Right hindlimb (tissue), 1 donor: Measurements from ENCODE around the gene CFAP57.
A peak's percentile ranks its signal among the peaks of the same experiment; 100 is the strongest.

Source experiments
- DNase-seq: peaks from one replicate; pipeline ENCODE4 v3.0.0-alpha.2; 2018

The CFAP57 gene

GRCh38 chr1:43279666-43280065 is 107.5 kb downstream of the CFAP57 start:
- DNase-seq, result no peak

- no peak for DNase-seq
These were observed 108.6 kb downstream of the CFAP57 start for GRCh38 chr1:43280692-43281091.

DNA sequence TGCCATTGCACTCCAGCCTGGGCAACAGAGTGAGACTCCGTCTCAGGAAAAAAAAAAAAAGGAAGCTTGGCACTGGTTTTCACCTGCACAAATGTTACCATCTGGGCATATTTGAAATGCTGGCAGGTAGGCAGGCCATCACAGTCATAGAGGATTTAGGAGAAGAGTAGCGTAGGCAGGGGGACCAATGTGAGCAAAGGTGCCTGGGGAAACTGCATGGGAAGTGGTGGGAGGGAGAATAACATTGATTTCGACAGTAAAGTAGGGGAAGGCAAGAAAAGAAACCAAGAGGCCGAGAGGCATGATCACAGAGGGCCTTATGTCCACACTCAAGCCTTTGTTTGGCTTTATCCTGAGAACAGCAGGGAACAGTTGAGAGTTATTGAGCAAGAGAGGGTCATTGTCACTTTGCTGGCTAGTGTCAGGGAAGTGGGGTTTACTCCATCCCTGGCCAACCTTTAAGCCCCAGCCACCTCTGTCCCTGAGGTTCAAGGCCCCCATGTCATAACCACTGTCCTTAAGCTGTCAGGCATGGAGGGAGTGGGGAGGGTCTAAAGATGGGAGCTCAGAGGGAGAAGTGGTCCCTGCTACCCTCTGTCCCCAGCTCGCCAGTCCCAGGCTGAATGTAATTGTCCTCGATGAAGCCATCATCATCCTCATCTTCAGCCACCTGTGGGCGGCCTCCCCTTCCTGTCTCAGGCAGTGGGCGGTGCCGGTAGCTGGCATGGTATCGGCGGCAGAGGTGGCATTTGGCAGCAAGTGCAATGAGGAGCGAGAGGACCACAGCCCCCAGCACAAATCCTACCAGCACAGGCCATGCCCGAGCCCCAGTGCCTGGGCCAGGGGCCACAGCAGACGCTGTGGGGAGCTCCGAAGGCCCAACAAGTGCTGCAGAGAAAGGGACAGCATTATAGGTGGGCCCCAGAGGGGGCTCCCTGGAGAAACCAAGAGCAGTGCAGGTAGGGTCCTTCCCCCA is 110.4 kb downstream of the CFAP57 start:
- no peak for DNase-seq

DNA sequence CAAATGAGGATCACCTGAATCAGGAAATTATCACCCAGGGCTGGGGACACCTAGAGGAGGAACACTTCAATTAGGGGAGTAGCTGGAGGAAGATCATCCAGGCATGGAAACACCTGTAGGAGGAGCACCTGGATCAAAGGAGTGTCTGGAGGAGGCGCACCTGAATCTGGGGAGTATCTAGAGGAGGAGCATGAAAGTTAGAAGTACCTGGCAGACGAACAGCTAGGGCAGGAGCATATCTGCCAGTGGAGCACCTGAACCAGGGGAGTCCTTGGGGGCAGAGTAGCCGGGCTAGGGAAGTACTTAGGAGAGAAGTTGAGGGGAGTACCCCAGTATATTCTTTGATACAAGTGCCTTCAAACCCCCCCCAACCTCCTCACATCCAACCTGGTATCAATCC is 111.9 kb downstream of the CFAP57 start:
- DNase-seq, result no peak

DNA sequence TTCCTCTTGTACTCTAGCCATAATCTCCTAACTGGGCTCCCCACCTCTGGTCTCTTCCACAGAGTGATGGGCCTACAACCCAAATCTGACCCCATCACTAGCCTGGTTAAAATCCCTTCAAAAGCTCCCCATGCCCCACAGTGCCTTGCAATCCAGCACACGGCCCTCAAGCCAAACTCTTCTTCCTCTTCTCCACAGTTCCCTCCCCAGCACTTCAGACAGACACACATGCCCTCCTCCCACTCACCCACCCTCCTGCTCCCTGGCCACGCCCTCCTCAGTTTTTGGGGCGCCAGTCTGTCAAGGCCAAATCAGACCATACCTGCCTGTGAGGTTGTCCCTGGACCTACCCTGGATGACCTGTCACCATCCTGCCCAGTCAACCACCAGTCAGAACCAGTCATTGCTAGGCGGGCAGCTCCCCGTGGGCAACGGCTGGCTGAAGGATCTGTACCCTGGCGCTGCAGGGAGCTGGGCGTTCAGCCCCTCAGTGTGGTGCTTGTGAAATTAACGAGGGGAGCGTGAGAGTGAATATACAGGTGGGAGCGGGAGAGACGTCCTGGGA is 112.5 kb downstream of the CFAP57 start:
- no peak for DNase-seq

DNA sequence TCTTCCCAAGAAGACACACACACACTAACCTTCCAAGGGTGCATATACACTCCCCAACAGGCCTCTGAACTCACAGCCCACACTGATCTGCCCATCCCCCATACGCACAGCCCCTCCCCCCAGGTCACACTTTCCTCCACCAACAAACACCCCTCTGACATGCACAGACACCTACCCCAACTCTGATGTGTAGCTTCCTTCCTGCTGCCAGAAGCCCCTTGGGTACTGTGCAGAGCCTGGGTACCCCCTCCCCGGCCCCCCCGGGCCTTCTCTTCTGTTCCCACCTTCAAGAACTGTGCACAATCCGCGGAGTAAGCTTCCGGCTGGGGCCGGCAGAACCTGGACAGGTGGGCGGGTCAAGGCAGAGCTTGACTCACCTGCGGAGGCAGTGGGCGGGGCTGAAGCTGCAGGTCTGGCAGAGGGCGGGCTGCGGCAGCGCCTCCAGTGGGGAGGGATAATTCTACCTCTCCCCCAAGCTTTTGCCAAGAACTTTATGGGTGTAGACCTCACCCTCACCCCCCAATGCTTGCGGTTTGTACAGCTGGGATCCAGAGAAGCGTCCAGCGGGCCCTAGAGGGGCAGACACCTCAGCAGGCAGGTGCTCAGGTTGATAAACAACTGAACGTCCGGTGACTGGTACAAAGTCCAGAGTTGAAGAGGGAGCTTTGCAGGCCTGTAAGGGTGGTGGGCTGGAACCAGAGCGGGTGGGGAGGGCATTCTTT is 113.3 kb downstream of the CFAP57 start, which contains the start of gene C1orf210:
TSS of gene C1orf210 (minus strand) at position 313 of the 722 bp plus-strand sequence. CDS start 2,311 bp downstream, outside the sequence.
- DNase-seq, result peak; percentile 9

- peak; percentile 5 for DNase-seq
These were observed 114.0 kb downstream of the CFAP57 start for GRCh38 chr1:43286115-43286514.

DNA sequence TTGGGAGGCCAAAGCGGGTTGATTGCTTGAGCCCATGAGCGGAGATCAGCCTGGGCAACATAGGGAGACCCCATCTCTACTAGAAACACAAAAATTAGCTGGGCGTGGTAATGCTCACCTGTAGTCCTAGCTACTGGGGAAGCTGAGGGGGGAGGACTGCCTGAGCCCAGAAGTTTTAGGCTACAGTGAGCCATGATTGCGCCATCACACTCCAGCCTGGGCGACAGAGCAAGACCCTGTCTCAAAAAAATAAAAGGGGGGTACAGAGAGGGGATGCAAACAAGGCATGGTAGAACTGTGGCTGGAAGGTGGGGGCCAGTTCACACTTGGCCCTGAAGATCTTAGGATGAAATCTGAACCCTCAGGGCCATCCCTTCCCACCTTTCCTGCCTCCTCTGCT is 114.4 kb downstream of the CFAP57 start:
- DNase-seq, result peak; percentile 0

- no peak for DNase-seq
These were observed 116.1 kb downstream of the CFAP57 start for GRCh38 chr1:43288058-43288784.

- DNase-seq, result no peak
These were observed 116.9 kb downstream of the CFAP57 start for GRCh38 chr1:43288785-43289706.

GRCh38 chr1:43292216-43292615 is 120.1 kb downstream of the CFAP57 start:
- no peak for DNase-seq

- no peak for DNase-seq
These were observed 120.5 kb downstream of the CFAP57 start for GRCh38 chr1:43292679-43293078.

- no peak for DNase-seq
These were observed 121.0 kb downstream of the CFAP57 start for GRCh38 chr1:43293176-43293575.

DNA sequence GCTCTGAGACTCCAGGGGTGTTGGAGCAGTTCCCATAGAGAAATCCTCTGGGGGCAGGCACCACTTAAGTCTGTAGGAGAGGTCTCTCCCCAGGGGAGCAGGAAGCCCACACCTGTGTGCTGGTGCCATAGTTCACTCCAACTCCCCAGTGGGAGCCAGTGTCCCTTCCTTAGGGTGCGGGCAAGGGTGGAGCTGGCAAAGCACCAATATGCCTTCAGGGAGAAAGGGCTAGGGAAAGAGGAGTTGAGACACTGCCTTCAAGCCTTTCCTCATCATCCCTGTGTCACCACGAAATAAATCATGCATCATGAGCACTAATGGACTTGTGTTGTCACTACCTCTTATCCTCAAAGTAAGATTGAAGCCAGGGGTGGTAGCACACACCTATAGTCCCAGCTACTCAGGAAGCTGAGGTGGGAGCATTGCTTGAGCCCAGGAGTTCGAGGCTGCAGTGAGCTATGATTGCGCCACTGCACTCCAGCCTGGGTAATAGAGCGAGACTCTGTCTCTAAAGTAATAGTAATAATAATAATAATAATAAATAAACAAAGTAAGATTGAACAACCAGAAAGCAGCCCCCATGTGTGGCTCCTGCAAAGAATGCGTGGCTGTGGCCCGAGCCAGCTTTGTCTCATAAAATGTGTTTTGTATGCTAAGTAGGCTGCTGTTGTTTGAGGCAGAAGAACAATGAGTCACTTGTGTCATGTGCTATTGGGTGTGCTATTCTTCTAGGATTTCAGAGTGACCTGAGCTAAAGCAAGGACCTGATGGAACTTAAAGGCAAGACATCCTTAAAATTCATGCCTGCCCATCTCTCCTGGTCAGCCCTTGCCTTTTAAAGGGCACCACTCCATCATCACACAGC is 122.0 kb downstream of the CFAP57 start:
- DNase-seq, result no peak

GRCh38 chr1:43294761-43295160 is 122.6 kb downstream of the CFAP57 start:
- DNase-seq, result no peak

DNA sequence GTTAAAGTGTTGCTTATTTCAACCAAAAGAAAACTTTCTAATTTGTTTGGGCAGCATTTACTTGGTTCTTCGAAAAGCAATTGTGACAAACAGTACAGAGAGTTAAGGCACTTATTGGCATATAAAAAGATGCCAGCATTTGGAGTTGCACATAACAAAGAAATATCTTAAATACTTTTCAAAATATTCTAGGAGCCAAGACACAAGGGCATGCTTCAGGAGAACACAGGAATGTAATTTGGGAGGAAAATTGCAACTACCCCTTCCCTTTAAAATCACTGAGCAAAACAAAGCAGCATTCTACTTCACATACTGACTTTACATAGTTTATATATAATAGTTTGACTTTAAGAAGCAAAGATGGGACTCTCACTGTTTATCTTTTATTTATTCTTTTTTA is 124.1 kb downstream of the CFAP57 start:
- DNase-seq, result no peak

GRCh38 chr1:43298055-43298454 is 125.9 kb downstream of the CFAP57 start:
- DNase-seq, result no peak

- DNase-seq, result no peak
These were observed 127.0 kb downstream of the CFAP57 start for GRCh38 chr1:43299101-43299500.

DNA sequence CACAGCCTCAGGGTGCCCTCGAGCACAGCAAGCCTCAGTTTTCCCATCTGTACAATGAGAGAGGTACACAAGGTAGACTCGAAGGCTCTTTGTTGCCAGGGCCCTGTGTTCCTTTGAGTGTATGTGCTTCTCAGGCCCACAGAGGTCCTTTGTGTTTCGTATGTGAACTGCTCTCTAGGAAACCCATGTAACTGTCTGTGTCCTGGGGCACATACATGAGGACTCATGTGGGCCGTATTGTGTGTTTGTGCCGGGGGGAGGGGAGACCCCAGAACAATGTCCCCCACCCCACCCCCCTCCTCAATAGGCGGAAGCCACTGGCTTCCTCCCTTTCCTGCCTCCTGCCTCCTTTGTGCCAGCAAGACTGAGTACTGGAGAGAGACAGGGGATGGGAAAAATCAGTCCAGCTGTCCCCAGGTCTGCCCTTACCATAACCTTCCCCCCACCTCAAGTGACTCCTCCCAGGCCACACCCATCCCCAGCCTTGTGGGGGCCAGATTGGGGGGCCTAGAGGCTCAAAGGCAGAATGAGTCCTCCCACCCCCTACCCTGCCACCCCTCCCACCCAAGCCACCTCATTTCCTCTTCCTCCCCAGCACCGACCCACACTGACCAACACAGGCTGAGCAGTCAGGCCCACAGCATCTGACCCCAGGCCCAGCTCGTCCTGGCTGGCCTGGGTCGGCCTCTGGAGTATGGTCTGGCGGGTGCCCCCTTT is 128.4 kb downstream of the CFAP57 start, which contains the start of gene TIE1:
TSS of gene TIE1 (plus strand) at position 605 of the 717 bp plus-strand sequence. CDS start at position 695, 90 bp downstream.
- peak; percentile 42 for DNase-seq

DNA sequence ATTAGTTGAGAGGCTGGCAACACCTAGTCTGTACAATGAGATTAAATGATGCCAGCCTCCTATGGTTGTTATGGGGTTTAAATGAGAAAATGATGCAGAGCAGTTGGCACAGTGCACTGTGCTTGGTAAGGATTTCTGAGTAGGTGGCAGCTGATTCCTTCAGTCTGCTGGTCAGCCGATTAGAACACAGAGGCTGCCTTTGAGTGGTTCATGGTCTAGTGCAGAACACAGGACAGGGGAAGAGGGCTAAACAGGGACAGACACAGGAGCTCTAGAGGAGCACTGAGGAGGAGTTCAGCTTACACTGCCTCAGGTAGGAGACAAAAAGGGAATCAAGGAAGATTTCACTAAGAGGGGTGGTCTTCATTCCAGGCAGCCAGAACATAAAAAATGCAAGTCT is 130.1 kb downstream of the CFAP57 start:
- DNase-seq, result no peak
